Measurements from ENCODE around the gene GAB3.

DNA sequence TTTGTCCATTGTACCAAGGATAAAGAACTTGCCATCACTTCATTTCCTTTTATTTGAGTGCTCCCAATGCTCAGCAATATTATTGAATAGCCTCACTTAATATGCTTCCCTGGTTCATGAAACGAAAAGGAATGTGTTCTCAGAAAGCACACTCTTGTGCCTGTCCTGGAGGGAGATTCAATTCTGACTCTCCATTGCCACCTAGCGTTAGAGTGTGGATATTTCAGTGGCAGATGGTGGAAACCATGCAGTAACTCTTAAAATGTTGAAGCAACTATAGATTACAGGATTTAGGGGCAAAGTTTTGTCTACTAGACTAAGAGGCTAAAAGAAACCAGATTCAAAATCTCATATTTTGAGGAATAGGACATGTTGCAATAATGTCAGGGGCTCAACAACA, 36.0 kb downstream of the GAB3 start:
- peak; percentile 63 to 77 (median 74) for TF ChIP-seq CTCF (IDR thresholded peaks at IDR 0.05)
- no peak for TF ChIP-seq POLR2A (IDR thresholded peaks at IDR 0.05; ENCODE audit: low read depth)
- no peak for TF ChIP-seq POLR2AphosphoS5 (IDR thresholded peaks at IDR 0.05)
